ENCODE measurements around the gene SIX1.
A peak's percentile ranks its signal among the peaks of the same experiment; 100 is the strongest.

Gene SIX1

DNA sequence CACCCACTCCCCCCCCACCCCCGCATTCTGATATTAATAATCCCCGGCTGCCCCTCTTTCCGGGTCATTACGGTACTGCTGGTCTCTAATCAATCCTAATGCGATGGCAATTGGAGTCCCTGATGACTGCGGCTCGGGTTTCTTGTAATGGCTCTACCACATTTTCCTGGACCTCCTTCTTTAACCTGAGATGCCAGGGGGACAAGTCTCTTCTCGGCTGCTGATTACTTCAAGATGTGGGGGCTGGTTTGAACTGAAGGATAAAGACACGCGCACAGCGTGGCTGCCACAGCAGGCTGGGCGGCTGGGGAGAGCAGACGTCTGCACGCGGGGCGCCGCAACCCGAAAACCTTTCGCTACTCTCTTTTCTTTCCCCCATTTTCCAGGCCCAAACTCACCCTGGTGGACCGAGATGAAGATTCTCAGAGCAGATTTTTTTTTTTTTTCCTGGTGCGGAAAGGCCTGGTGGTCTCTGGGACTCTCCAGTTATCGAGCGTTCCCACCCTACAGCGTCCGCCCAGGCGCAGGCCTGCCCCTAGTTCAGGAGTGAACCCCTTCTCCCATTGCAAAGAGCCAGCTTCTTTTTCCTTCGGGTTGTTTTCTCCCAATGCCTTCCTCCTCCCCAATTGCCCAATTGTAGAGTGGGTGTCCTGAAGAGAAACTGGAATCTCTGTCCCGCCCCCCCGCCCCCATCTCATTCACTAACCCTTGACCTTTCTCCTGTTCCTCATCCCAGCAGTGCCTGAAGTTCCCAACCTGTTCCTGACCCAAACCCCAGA lies 6.0 kb upstream of the SIX1 start:
- DNase-seq: peak; percentile 73

DNA sequence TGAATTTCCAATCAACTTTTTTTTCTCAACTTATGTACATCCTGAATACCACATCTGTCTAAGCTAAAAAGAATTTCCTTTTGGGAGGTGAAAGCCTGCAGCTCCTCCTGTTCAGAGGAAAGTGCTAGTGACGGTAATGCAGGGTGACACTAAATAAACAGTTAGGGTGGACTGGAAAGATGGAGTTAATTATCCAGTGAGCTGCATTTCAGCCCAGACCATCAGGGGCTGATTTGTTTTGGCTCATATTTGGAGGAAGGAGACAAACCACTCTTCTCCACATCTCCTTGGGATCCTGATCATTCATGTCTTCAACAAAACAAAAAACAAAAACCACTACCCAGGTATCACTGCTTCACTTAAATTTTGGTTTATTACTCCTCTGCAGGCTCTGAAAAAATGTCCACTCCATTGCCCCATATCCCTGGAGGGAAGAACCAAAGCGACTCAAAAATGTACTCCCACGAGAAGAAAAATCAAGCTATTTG lies 5.1 kb upstream of the SIX1 start:
- DNase-seq: no peak

DNA sequence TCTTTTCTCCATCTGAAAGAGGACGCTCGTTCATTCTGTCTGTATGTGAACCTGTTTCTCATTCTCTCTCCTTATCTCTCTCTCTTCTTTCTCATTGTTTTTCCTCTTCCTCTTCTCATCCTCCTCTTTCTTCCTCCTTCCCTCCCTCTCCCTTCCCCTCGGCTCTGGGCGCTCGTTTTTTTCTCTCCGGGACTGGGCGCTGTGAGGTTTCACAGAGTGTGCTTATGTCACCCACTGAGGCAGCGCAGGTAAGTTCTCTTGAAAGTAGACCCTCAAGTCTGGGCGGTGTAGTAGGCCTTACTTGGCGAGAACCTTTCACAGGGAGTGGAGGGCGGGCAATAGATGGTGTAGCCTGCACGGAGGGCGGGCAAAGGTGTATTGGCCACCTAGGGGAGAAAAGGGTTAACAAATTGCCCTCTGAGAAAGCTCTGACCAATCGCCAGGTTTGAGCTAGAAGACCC lies 4.5 kb upstream of the SIX1 start:
- DNase-seq: no peak

DNA sequence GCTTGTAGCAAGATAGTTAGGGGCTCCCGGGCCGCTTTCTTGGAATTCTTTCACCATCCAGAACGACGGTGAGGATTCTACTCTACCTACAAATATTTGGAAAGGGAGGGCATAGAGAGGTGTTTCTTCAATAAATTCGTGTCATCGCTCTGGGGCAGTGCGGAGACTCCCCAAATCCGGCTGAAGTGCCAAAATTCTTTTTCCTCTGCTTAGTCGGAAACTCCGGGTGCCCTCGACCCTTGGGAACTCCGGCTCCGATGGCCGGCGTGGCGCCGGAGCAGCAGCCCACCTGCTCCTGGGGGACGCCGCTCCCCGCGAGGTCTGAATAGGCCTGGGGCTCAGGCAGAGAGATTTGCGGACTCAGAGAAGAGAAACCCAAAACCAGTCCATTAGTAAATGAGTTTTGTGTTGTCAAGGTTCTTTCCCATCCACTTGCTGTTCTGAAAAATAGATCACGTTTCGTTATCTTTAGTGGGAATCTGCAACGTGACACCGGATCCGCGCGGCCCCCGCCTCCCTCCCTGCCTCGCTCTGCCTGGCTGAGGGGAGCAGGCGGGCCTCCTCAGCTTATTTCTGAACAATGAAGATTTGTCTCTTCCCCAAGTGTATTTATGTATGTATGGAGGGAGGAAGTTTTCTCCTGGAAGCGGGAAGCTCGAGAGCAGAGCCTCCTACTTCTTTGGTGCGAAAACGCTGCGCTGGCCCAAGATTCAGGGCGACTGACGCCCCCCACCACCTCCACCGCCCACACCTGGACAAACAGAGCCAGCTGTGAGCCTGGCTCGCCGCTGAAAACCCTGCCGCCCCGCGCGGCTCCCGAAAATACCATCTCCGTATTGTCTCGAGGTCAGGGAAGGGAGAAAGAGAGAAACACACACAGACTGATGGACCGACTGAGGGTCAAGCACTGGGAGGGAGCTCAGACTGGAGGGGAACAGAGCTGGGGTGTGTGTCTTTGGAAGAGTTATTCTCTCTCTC lies 3.7 kb upstream of the SIX1 start:
- peak; percentile 50 for DNase-seq

DNA sequence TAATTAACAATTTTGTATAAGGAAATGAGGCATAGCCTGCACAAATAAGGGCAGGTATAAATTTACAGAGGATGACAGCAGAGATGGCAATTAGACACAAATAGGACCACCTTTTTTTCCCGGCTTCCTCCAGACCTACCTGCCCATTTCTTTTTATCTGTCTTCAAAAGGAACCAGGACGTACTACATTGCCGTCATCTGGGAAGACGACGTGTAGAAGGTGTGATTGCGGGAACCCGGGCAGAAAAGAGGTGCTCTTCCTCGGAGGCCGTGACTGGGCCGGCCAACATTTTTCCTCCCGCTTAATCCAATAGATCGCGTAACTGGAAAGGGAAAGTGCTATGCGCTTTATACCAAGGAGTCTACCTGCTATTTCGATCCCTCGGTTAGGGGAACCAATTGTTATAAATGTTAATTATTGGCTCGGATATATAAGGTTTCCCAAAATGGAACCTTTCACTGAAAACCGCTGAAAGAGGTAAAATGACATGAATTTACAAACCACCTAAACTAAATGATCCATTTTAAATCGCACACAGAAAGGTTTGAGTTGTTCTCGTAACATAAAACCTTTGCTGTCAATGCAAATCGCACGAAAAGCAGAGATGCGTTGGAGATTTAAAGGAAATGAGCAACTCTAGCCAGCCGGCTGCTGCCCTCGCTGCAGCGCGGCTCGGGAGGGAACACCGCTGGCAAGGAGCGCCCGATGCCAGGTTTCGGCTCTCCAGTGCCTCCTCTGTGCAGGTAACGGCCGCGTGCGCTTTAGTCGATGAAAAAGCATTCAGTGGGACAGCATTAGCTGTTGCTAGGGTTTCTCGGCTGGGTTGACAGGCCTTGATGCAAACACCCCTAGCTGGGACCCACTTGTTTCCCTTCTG lies 2.8 kb upstream of the SIX1 start:
- peak; percentile 68 for DNase-seq

DNA sequence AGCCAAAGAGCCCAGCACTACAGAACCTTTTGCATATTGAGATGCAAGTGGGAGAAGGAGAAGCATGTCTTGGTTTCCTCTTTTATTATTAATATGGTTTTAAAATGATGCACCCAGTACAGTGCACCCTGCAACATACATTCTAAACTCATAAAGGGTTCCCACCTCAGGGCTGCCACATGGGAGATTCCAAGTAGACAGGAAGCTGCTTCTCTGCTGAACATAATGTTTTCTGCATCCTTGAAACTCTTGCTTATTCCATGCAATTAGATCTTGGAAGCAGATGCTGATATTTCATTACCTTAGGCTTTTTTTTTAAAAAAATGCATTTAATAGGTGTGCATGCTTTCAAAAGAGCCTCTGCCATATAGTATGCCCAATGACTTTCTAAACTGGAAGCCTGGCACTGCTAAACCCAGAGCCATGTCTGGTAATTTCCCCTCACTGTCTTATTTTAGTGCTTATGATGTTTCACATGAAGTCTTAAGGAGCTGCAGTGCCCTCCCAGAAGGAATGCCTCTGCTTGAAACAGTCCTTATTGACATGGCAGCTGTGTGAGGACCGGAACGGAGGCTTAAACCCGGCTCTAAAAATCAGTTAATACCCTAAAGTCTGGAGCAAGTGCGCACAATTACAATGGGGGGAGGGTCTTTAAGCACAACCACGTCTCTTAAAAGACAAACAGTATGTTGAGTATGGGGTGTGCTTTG lies 2.0 kb upstream of the SIX1 start:
- DNase-seq: peak; percentile 73

GRCh38 chr14:60650373-60650961 lies 1.2 kb upstream of the SIX1 start:
- peak; percentile 96 for DNase-seq

- peak; percentile 88 for DNase-seq
Measured at GRCh38 chr14:60649875-60650372, 647 bp upstream of the SIX1 start.

DNA sequence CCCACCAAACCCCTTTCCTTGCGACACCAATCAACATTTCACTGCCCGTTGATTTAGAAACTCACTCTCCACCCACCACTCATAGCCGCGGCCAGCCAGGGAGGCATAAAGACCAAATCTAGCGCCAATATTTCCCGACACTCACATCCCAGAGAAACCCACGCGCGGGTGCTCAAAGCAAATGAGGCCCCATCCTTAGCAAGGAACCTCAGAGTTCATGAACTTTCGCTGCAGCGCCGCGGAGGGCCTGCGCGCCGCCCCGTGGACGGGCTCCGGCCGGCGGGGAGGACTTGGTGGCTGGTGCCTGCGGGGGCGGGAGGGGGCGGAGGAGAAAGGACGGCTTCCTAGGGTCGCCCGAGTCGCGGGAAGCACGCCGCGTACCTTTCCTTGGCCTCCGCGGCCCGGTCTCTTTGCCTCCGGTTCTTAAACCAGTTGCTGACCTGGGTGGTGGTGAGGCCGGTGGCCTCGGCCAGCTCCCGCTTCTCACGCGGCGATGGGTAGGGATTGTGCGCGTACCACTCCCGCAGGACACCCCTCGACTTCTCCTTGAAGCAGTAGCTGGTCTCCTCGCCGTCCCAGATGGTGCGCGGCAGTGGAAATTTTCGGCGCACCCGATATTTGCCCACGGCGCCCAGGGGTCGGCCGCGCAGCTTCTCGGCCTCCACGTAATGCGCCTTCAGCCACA lies 886 bp downstream of the SIX1 start:
- DNase-seq: no peak

DNA sequence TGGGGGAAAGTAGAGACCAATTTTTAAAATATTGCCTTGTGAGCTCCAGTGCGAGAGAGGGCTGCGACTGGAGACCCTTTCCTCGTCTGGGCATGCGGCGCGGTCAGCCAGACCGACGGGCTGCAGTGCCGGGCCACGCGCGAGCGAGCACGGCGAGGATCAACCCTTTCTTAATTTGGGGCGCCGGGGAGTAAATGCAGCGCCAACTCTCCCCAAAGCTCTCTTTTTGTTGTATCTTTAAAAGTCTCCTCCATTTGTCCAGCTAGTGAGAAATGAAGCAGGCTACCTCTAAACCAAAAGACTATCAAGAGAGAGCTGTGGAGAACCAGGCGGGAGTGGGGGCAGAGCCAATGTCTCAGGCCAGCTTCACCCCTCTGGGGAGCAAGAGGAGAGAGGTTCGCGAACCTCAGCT lies 1.4 kb downstream of the SIX1 start:
- DNase-seq: no peak

GRCh38 chr14:60647081-60647836 lies 2.0 kb downstream of the SIX1 start:
- peak; percentile 20 for DNase-seq

DNA sequence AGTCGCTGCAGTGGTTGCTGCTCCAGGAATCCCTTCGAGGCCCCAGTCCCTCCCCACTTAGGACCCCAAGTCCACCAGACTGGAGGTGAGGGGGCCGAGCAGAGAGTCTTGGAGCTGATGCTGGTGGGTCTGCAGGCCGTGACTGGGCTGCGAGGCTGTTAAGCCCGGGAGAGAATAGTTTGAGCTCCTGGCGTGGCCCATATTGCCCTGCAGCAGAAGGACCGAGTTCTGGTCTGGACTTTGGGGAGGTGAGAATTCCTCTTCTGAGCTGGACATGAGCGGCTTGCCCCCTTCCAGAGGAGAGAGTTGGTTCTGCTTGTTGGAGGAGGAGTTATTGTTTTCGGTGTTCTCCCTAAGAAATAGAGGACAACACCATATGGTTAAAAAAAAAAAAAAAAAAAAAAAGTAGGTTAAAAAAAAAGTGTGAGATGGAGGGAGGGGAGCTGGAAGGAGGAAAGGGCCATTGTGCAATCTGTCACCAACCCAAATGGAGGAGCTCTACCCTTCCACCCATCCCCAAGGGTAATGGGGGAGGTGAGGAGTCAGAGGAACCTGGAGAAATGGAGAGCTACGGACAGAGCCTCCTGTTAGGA lies 3.0 kb downstream of the SIX1 start:
- DNase-seq: peak; percentile 43

DNA sequence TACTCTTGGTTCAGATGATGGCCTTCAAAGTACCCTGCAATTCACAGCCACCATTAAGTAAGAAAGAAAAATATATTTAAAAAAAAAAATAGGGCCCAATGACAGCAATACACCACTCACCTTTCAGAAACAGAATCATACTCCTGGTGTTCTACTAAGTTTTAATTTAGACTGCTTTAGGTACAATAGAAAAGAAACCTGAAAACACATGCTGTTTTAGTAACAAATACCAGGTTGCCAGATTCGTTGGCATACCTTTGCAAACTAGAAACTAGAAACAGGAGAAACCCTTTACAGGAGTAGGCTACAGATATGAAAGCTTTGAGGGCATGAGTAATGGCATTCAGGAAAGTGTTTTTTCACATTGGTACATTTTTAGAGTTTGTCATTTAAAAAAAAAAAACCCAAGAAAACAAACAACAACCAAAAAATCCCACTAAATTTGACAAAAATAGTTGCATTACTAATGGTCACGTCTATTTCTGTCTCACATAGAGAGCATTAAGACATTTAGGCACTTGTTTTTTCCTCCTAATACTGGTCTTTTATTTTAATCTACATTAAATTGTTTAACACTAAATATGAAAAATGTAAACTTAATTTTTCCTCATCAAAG lies 4.0 kb downstream of the SIX1 start:
- DNase-seq: no peak

- DNase-seq: no peak
Measured at GRCh38 chr14:60644666-60645065, 4.6 kb downstream of the SIX1 start.

GRCh38 chr14:60643463-60644314 lies 5.6 kb downstream of the SIX1 start:
- DNase-seq: no peak

DNA sequence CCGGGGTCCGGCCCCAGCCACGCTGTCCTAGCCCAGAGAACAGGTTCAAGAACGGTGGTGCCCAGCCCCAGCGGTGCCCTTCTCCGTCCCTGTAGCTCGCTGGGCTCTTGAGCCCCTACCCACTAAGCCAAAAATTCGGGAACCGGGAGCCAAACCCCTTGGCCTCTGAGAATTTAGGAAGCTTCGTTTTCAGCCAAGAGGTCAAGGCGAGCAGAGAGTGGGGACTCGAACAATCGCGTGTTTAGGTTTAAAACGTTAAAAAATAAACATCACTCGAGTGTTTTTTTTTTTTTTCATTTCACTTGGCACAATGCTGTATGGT lies 6.2 kb downstream of the SIX1 start:
- DNase-seq: no peak

DNA sequence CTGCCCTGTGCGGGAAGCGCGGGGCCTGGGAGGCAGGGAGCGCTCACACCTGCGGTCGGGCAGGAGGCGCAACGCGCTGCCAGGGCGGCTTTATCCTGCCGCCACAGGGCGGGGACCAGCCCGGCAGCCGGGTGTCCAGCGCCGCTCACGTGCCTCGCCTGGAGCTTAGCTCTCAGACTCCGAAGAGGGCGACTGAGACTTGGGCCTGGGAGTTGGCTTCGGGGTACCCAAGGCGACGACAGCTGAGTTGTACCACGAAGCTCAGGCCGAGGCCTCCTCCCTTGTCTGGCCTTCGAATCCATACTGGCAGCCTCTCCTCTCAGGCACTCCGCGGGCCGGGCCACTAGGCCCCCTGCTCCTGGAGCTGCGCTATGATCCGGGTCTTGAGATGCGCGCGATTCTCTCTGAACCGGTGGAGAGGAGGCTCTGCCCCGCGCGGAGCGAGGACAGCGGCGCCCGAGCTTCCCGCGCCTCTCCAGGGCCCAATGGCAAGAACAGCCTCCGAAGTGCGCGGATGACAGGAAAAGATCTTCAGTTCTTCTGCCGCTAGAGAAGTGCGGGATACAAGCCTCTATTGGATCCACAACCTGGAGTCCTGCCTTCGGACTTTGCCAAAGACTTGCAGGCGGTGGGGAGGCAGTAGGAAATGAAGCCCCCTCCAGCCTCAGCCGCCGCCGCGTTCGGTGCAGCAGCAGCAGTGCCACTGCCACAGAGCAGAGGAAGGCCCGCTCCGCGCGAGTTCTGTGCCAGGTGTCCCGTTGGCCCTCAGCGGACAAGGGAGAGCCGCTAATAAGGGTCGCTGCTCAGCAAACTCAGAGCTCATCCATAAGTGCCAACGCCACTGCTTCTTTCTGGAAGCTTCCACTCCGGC lies 6.8 kb downstream of the SIX1 start:
- DNase-seq: no peak

Data from DMS79 (cell line).